Activated CD4-positive, alpha-beta T cell treated with anti-CD3 and anti-CD28 coated beads, Interleukin-2, Interleukin-4, amounts not matched to agents 100 ng/mL and 50 ng/mL, durations not matched to agents 16 hours and 8 hours (primary cell): Measurements from ENCODE around the gene RAP1A.

Source experiments
- DNase-seq: peaks from one replicate; pipeline ENCODE4 v3.0.0-alpha.2; 2020; ENCODE audit warnings: low spot score

Gene RAP1A

DNA sequence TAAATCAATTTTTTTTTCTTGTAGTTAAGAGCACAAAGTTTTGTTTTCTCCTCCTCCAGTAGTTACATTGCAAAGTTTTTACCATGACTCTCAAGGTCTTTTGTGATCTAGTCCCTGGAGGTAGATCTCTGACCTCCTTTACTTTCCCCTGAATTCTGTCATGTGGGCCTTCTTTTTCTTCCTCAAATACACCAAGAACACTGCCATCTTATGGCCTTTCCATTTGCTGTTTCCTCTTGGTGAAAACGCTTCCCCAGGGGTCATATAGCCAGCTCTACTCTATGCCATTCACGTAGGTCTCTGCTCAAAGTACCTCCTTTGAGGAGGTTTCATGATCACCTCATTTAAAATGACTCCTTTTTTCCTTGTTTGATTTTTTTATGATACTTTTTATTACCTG, 138.8 kb downstream of the RAP1A start:
- DNase-seq: no peak

DNA sequence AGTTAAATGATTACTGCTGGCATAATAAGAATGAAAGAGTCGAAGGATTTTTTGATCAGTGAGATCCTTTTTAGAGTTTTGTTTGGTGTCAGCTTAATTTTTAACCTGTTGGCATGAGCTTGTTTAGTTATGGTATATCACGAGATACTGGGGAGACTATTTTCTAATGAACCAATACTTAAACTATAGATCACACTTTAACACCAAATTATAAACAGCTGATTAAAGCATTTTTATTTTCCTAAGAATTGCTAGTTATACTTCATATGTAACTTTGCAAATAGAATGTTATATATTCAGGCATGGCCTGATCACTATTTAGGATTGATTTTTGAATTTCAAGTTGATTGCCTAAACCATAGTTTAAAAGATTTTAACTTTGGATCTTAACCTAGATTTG, 142.1 kb downstream of the RAP1A start:
- no peak for DNase-seq

DNA sequence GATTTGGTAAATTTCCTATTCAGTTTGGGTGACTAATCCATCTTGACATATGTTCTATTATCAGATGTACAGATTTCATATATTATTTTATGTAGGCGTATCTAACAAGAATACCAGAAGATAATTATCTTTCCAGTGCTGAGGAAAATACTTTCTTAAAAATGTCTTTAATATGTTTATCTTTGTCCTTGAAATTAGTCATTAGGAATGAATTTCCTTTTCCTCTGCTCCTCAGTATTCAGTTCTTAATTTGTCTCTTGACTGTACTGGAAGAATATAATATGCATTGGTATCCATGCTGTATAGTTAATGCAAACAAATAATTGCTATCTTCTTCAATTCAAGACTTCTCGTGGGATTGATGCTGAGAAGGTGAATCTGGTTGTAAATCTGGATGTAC, 142.7 kb downstream of the RAP1A start:
- DNase-seq: no peak
